Measurements from ENCODE around the gene CDK8. TPM values are rescaled to one million over a fixed set of nuclear protein-coding genes. Genes with fewer than 3 reads are reported as not detected.

The CDK8 gene
- total RNA-seq (11.9 and 13.3 TPM in 2 replicates), polyA plus RNA-seq (11.5 and 12.2 TPM in 2 replicates), polyA minus RNA-seq (19.1 and 22.7 TPM in 2 replicates), Bru-seq, nascent RNA (percentile 82 among the genes with signal in this experiment), BruChase-seq, experiment 1, labeled RNA remaining after a 6-hour chase (percentile 68 among the genes with signal in this experiment), BruChase-seq, experiment 2, labeled RNA remaining after a 2-hour chase (percentile 76 among the genes with signal in this experiment)
- 10.3 and 11.8 TPM in 2 replicates for polyA plus RNA-seq (2011; cell fraction: cytosol; rRNA removed)
- polyA plus RNA-seq (2011; cell fraction: nucleus; rRNA removed): 27.8 and 29.7 TPM in 2 replicates
- polyA plus RNA-seq (2012): 9.8 and 12.7 TPM in 2 replicates
- 6.0 TPM for polyA minus RNA-seq (2011; cell fraction: cytosol; rRNA and poly(A)+ RNA removed)
- polyA minus RNA-seq (2011; cell fraction: nucleus; rRNA and poly(A)+ RNA removed): 12.6 and 13.2 TPM in 2 replicates
- long read RNA-seq, transcript CDK8-201 (13 exons, 3,055 nt): major isoform, 7 of 20 reads
- long read RNA-seq, partial matches to known transcripts: 10 of 20 reads
- long read RNA-seq, other reads (novel, unspliced or antisense): 3 of 20 reads

GRCh38 chr13:26253787-26254582 is at the start of gene CDK8:
Gene CDK8 (plus strand): TSS chr13:26254129. CDS start chr13:26254642, 513 bp downstream.
- H3K9ac ChIP-seq (replicated peaks; ENCODE audit: extremely low read depth, insufficient read depth, low read length): peak within 1 kb of the TSS; percentile 78
- ChIA-PET CTCF (interaction anchor here (0.9 to 1.9 kb wide), 2 partner anchors 444 to 445 kb away, joined by 4 to 13 read pairs; no protein-coding TSS in a partner anchor), POLR2A (no interaction called here)
- dilution Hi-C loops (cut with MboI; ENCODE audit: extremely low pct_ligation_motif_present, low sequenced_read_pairs): no loop called here
- H3K4me2 ChIP-seq (ENCODE audit: insufficient read depth, low read length): peak within 1 kb of the TSS; percentile 100
- H3K27ac ChIP-seq (ENCODE audit: insufficient read depth, low read depth, low read length): peak within 1 kb of the TSS; percentile 75
- no peaks in the 10 kb centered on the region for H3K36me3 ChIP-seq (ENCODE audit: control insufficient read depth in 2 of 2, extremely low read depth in 1 of 2, insufficient read depth in 2 of 2, low read length in 2 of 2)
- H3K27me3 ChIP-seq (ENCODE audit: control insufficient read depth in 2 of 2, insufficient read depth in 2 of 2, low read length in 2 of 2): peaks cover 6 to 15% of the 10 kb centered on the region in 2 experiments
- FAIRE-seq: peak; percentile 78
- intact Hi-C loops (cut with micrococcal nuclease): loop anchor here (1.0 to 2.0 kb wide), 4 partner anchors 33 to 444 kb away; no protein-coding TSS in a partner anchor
- peaks cover 18% of the 10 kb centered on the region for H3K4me1 ChIP-seq (ENCODE audit: control insufficient read depth, extremely low read depth, insufficient read depth, low read length)
- peak within 1 kb of the TSS; percentile 95 for H2AFZ ChIP-seq (ENCODE audit: low read depth, low read length)
- peak within 1 kb of the TSS; percentile 65 to 95 (median 71) for H3K4me3 ChIP-seq (replicated peaks in 1 of 3; ENCODE audit: insufficient read depth in 1 of 3, low read depth in 1 of 3, low read length in 3 of 3)
- peak; percentile 89 for DNase-seq (ENCODE audit: low read depth, low spot score)
- H3K9me1 ChIP-seq (replicated peaks; ENCODE audit: control insufficient read depth, extremely low read depth, insufficient read depth, low read length): no peaks in the 10 kb centered on the region
- TF ChIP-seq, protein P1, sequence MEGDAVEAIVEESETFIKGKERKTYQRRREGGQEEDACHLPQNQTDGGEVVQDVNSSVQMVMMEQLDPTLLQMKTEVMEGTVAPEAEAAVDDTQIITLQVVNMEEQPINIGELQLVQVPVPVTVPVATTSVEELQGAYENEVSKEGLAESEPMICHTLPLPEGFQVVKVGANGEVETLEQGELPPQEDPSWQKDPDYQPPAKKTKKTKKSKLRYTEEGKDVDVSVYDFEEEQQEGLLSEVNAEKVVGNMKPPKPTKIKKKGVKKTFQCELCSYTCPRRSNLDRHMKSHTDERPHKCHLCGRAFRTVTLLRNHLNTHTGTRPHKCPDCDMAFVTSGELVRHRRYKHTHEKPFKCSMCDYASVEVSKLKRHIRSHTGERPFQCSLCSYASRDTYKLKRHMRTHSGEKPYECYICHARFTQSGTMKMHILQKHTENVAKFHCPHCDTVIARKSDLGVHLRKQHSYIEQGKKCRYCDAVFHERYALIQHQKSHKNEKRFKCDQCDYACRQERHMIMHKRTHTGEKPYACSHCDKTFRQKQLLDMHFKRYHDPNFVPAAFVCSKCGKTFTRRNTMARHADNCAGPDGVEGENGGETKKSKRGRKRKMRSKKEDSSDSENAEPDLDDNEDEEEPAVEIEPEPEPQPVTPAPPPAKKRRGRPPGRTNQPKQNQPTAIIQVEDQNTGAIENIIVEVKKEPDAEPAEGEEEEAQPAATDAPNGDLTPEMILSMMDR (IDR thresholded peaks at IDR 0.05; ENCODE audit: extremely low read depth in 1 of 2, insufficient read depth in 1 of 2, low read depth in 1 of 2, low read length in 2 of 2): no peak
- no peak for TF ChIP-seq POLR2A (IDR thresholded peaks at IDR 0.05; ENCODE audit: low read depth, low read length)
- no peak for TF ChIP-seq FOS (IDR thresholded peaks at IDR 0.05; ENCODE audit: borderline replicate concordance, insufficient read depth, low read length)
- no peak for TF ChIP-seq MYC (IDR thresholded peaks at IDR 0.05; ENCODE audit: low read depth, low read length)
- TF ChIP-seq EZH2 (IDR thresholded peaks at IDR 0.05; ENCODE audit: borderline replicate concordance, low read depth, low read length, severe bottlenecking): no peak
- no peak for TF ChIP-seq JUN (IDR thresholded peaks at IDR 0.05; ENCODE audit: borderline replicate concordance, insufficient read depth, insufficient read length, low read depth)
- TF ChIP-seq GATA2 (IDR thresholded peaks at IDR 0.05; ENCODE audit: insufficient read depth, insufficient read length, low read depth, low read length): no peak
- peak; percentile 11 for TF ChIP-seq MAX (IDR thresholded peaks at IDR 0.05; ENCODE audit: insufficient read depth, insufficient read length)
- peak; percentile 24 for TF ChIP-seq POLR2AphosphoS5 (IDR thresholded peaks at IDR 0.05; ENCODE audit: insufficient read depth, low read depth, low read length)
- peaks cover 32% of the 10 kb centered on the region for H3K79me2 ChIP-seq (ENCODE audit: control insufficient read depth, insufficient read depth, low read length)
- BruUV-seq (replicated peaks): no TSS peak
- H3K9me3 ChIP-seq (replicated peaks; ENCODE audit: control insufficient read depth, insufficient read depth, low read length): no peaks in the 10 kb centered on the region
- H4K20me1 ChIP-seq (replicated peaks; ENCODE audit: control insufficient read depth, extremely low read depth, insufficient read depth, low read length): peaks cover 9% of the 10 kb centered on the region
